Stimulated activated CD4-positive, alpha-beta T cell treated with anti-CD3 and anti-CD28 coated beads, Interleukin-4, amount 100 ng/mL, for 48 hours (primary cell): ENCODE measurements around the gene IL23R.

ENCODE experiments used
- DNase-seq, 2 donors: peaks; one replicate each; pipeline ENCODE4 v3.0.0-alpha.2; 2020; ENCODE audit warnings: low read depth in 2 of 2

Gene IL23R

GRCh38 chr1:67241200-67241746, 75.0 kb downstream of the IL23R start:
- no peak for DNase-seq

GRCh38 chr1:67242016-67242415, 75.8 kb downstream of the IL23R start:
- no peak for DNase-seq

- DNase-seq = no peak
Measured at GRCh38 chr1:67250051-67250653, 83.9 kb downstream of the IL23R start.

GRCh38 chr1:67256291-67257172, 90.3 kb downstream of the IL23R start:
- no peak for DNase-seq

GRCh38 chr1:67257173-67257535, 90.9 kb downstream of the IL23R start:
- no peak for DNase-seq

- DNase-seq = no peak
Measured at GRCh38 chr1:67261680-67262079, 95.4 kb downstream of the IL23R start.

- no peak for DNase-seq
Measured at GRCh38 chr1:67262735-67263134, 96.5 kb downstream of the IL23R start.

- no peak for DNase-seq
Measured at GRCh38 chr1:67264152-67264551, 97.9 kb downstream of the IL23R start.

- DNase-seq = no peak
Measured at GRCh38 chr1:67264899-67265298, 98.6 kb downstream of the IL23R start.

GRCh38 chr1:67269061-67269460, 102.8 kb downstream of the IL23R start:
- DNase-seq = no peak

- DNase-seq = no peak
Measured at GRCh38 chr1:67270541-67270940, 104.3 kb downstream of the IL23R start.

GRCh38 chr1:67273591-67273990, 107.3 kb downstream of the IL23R start:
- no peak for DNase-seq

- DNase-seq = no peak
Measured at GRCh38 chr1:67274623-67275325, 108.5 kb downstream of the IL23R start.

GRCh38 chr1:67280696-67281095, 114.4 kb downstream of the IL23R start:
- DNase-seq = no peak

- no peak for DNase-seq
Measured at GRCh38 chr1:67281244-67281643, 115.0 kb downstream of the IL23R start.

- no peak for DNase-seq
Measured at GRCh38 chr1:67285780-67286488, 119.7 kb downstream of the IL23R start.

- no peak for DNase-seq
Measured at GRCh38 chr1:67290236-67290635, 124.0 kb downstream of the IL23R start.

GRCh38 chr1:67294836-67295617, 128.8 kb downstream of the IL23R start:
- DNase-seq = no peak

GRCh38 chr1:67298762-67299161, 132.5 kb downstream of the IL23R start:
- DNase-seq = no peak

- no peak for DNase-seq
Measured at GRCh38 chr1:67299296-67299695, 133.0 kb downstream of the IL23R start.

GRCh38 chr1:67300561-67300960, 134.3 kb downstream of the IL23R start:
- DNase-seq = no peak
